Measurements from ENCODE around the gene INSL6. TPM values are rescaled to one million over a fixed set of nuclear protein-coding genes. Genes with fewer than 3 reads are reported as not detected.
A peak's percentile ranks its signal among the peaks of the same experiment; 100 is the strongest.
"Not testable (repeated sequence)": the region's sequence is repeated elsewhere in the genome, so short reads cannot be mapped to it uniquely, and the experiment has no call there.

Gene INSL6
- not detected in 2 replicates for total RNA-seq (2014; rRNA removed; shearing (Covaris generic))

DNA sequence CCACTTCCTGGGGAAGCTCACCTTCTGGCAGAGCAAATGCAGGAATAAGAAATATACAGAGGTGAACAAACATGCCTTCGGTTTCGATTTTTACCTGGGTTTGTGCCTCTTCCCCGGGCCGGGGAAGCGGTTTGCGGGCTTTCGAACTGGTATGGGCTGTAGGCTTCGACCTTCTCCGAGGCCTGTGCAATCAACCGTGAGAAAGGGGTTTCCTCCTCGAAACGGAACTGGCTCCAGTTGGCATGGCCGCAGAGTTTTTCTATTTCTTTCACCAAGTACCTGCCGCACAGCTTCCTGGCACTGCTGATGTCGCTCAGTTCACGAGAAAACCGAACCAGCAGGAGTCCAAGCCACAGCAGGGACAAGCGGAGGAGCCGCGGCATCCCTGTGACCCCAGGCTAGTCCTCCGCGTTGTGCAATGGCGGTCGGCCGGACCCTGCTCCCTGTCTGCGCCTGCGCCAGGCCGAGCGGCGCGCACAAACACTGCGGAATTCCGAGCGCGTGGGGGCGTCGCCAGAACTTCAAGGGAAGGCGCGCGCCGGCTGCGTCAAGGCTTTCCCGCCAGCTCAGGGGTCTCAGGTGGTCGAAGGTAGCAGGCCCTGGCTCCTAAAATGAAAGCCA, at the start of gene INSL6:
INSL6 (minus strand) TSS at position 420 of the 621 bp plus-strand sequence; CDS start at position 383, 37 bp downstream.
- in situ Hi-C loops (cut with HindIII; ENCODE audit: low sequenced_read_pairs) = no loop called here
- no peak for DNase-seq (ENCODE audit: low spot score)

DNA sequence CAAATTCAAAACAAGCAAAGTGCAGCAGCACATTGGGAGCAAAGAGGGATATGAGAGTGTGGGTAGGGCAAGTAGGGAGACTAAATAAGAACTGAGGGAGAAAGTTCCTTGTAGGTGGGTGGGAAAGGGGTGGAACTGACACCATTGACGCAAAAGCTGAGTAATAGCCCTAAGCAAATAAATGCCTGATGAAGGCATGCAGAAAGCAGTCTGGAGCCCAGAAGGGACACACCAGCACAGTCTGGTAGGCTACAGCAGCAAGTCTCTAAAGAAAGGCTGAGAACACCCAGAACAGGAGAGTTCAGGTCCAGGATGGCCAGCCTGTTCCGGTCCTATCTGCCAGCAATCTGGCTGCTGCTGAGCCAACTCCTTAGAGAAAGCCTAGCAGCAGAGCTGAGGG, 45.8 kb upstream of the INSL6 start, which contains the start of gene INSL4:
INSL4 (plus strand) TSS at position 208 of the 400 bp plus-strand sequence; CDS start at position 313, 105 bp downstream.
- in situ Hi-C loops (cut with HindIII; ENCODE audit: low sequenced_read_pairs) = no loop called here
- no peak for DNase-seq (ENCODE audit: low spot score)

DNA sequence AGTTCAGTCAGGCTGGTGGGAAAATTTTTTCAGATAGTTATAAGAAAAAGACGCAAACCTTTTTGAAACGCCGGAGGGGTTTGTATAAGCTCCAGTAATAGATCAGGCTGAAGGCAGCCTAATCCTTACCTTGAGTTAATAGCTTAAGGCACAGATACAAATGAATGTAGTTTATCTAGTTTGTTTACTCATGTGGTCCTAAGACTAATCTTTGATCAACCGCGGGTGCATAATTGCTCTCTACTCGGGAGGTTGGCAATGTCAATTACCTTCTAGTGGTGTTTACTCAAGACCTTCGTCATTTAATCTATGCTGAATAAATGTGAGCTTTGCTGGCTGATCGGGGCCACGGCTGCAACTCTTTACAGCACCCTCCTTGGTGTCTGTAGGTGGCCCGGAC, 45.1 kb upstream of the INSL6 start:
- in situ Hi-C loops (cut with HindIII; ENCODE audit: low sequenced_read_pairs) = no loop called here

GRCh38 chr9:5205071-5205470, 19.6 kb upstream of the INSL6 start:
- DNase-seq (ENCODE audit: low spot score) = no peak
- in situ Hi-C loops (cut with HindIII; ENCODE audit: low sequenced_read_pairs) = no loop called here

More for the DNA sequence above, 45.1 kb upstream of the INSL6 start:
- no peak for DNase-seq (ENCODE audit: low spot score)

DNA sequence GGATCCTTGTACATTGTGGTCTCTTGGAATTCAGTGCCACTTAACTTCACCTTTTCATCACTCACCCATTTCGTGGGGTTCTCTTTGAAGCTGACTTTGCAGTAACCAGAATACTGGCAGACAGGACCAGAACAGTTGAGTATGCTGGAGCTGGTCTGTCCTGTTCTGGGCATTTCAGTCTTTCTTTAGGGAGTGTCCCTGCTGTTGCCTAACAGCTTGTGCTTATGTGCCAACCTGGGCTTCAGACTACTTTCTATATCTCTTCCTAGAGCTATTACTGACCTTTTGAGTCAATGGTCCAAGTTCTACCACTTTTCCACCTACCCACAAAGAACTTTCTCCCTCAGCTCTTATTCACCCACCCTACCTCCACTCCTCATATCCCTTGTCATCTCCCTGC, 10.0 kb upstream of the INSL6 start:
- DNase-seq (ENCODE audit: low spot score) = no peak
- in situ Hi-C loops (cut with HindIII; ENCODE audit: low sequenced_read_pairs) = no loop called here

- no peak for DNase-seq (ENCODE audit: low spot score)
- in situ Hi-C loops (cut with HindIII; ENCODE audit: low sequenced_read_pairs) = no loop called here
These were observed 7.9 kb upstream of the INSL6 start for GRCh38 chr9:5193345-5193744.

GRCh38 chr9:5191985-5192384, 6.5 kb upstream of the INSL6 start:
- DNase-seq (ENCODE audit: low spot score) = no peak
- in situ Hi-C loops (cut with HindIII; ENCODE audit: low sequenced_read_pairs) = no loop called here

GRCh38 chr9:5188060-5188984, 2.9 kb upstream of the INSL6 start:
- in situ Hi-C loops (cut with HindIII; ENCODE audit: low sequenced_read_pairs) = no loop called here

DNA sequence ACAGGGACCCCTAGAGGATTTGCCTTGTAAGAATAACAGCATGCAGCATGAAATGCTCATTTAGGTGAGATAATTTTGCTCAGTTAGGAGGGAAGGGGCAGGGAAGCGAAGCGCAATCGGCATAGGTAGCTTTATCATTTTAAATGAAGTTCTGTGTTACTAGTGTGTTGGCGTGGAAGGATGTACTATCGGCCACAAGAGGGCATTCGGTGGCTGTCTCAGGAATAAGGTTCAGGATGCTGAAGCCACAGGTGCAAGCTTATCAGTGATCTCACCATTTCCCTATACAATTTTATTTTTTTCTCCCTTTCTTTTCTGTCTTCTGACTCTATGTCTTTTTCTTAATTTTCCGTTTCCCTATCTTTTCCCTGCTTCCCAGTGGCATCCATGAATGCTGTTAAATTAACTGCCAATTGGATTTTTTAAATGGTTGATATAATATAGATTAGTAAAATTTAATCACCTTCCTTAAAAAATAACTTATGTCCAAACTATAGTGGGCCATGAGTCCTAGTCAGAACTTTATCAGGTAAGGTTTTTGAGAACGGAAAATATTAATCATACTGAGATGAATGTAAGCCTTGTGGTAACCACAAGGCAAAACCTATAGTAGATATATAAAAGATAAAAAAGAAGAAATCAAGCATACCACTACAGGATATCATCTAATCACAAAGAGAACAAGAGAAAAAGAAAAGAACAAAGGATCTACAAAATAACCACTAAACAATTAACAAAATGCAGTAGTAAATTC, 1.2 kb upstream of the INSL6 start:
- in situ Hi-C loops (cut with HindIII; ENCODE audit: low sequenced_read_pairs) = no loop called here
- DNase-seq (ENCODE audit: low spot score) = peak; percentile 53

More at GRCh38 chr9:5188060-5188984, 2.9 kb upstream of the INSL6 start:
- DNase-seq (ENCODE audit: low spot score) = no peak

GRCh38 chr9:5184776-5185175, 663 bp downstream of the INSL6 start:
- DNase-seq (ENCODE audit: low spot score) = no peak
- in situ Hi-C loops (cut with HindIII; ENCODE audit: low sequenced_read_pairs) = no loop called here

DNA sequence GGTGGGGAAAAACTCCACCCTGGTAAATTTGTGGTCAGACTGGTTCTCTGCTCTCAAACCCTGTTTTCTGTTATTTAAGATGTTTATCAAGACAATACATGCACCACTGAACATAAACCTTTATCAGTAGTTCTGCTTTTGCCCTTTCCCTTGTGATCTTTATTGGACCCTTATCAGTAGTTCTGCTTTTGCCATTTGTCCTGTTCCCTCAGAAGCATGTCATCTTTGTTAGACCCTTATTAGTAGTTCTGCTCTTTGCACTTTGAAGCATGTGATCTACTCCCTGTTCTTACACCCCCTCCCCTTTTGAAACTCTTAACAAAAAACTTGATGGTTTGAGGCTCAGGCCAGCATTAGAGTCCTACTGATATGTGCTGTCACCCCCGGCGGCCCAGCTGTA, 4.8 kb downstream of the INSL6 start:
- DNase-seq (ENCODE audit: low spot score); in situ Hi-C loops (cut with HindIII; ENCODE audit: low sequenced_read_pairs): not testable (repeated sequence)

- DNase-seq (ENCODE audit: low spot score) = no peak
- in situ Hi-C loops (cut with HindIII; ENCODE audit: low sequenced_read_pairs) = no loop called here
These were observed 7.2 kb downstream of the INSL6 start for GRCh38 chr9:5178126-5178805.

GRCh38 chr9:5146241-5146640, 39.2 kb downstream of the INSL6 start:
- in situ Hi-C loops (cut with HindIII; ENCODE audit: low sequenced_read_pairs) = no loop called here
- DNase-seq (ENCODE audit: low spot score) = no peak

DNA sequence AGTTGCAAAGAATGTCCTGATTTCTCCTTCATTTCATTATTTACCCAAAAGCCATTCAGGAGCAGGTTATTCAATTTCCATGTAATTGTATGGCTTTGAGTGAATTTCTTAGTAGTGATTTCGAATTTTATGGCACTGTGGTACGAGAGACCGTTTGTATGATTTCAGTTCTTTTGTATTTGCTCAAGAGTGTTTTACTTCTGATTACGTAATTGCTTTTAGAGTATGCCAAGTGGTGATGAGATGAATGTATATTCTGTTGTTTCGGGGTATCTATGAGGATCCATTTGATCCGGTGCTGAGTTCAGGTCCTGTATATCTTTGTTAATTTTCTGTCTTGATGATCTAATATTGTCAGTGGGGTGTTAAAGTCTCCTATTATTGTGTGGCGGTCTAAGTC, 41.2 kb downstream of the INSL6 start:
- in situ Hi-C loops (cut with HindIII; ENCODE audit: low sequenced_read_pairs) = no loop called here

DNA sequence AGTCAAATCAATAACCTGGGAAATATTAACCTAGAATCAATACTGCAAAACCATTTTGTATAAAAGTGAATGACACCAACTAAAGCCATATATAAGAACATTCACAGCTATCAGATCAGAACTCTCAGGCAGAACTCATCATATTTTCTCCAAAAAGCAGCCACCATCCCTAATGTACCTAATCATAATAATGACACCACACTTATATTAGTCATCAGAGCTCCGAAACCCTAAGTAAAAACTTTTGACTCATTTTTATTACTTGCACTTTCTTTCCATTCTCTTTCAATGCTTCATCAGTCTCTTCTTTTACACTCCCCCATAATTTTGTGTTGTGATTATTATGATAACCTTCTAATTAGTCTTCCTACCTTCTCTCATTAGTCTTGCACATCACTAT, 45.3 kb downstream of the INSL6 start:
- in situ Hi-C loops (cut with HindIII; ENCODE audit: low sequenced_read_pairs) = no loop called here

More for the DNA sequence above, 41.2 kb downstream of the INSL6 start:
- DNase-seq (ENCODE audit: low spot score) = no peak

GRCh38 chr9:5122516-5122915, 62.9 kb downstream of the INSL6 start:
- in situ Hi-C loops (cut with HindIII; ENCODE audit: low sequenced_read_pairs) = no loop called here
- no peak for DNase-seq (ENCODE audit: low spot score)

More for the DNA sequence above, 45.3 kb downstream of the INSL6 start:
- no peak for DNase-seq (ENCODE audit: low spot score)

DNA sequence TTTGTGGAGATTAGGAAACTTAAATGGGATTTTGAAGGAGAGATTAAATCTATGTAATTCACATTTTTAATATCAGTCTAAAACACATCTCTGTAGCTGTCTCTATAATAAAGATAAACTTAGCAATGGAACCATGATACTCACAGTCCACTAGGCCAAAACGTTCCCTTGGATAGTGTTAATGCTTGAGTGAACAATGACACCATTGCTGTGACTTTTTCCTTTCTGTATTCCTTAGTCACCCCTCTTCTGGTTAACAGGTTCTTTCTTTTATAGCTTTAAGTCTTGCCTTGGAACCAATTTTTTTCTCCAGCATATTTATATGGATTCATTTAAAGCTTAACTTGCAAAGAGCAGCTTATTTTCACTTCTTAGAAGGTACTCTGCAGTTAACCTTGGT, 63.3 kb downstream of the INSL6 start:
- in situ Hi-C loops (cut with HindIII; ENCODE audit: low sequenced_read_pairs) = no loop called here
- DNase-seq (ENCODE audit: low spot score) = no peak

DNA sequence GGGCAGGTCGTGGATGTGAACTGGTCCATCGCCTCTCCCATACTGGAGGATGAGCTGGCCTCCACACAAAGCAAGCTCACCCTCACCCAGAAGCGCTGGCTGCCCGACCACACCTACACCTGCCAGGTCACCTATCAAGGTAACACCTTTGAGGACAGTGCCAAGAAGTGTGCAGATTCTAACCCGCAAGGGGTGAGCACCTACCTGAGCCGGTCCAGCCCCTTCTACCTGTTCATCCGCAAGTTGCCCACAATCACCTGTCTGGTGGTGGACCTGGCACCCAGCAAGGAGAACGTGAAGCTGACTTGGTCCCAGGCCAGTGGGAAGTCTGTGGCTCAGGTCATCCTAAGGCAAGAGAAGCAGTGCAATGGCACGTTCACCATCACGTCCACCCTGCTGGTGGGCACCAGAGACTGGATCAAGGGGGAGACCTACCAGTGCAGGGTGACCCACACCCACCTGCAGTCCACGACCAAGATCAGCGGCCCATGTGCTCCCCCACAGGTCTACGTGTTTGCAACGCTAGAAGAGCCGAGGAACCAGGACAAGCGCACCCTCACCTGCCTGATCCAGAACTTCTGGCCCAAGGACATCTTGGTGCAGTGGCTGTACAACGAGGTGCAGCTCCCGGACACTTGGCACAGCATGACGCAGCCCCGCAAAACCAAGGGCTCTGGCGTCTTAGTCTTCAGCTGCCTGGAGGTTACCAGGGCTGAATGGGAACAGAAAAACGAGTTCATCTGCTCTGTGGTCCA, 71.3 kb downstream of the INSL6 start:
- in situ Hi-C loops (cut with HindIII; ENCODE audit: low sequenced_read_pairs) = no loop called here
- no peak for DNase-seq (ENCODE audit: low spot score)

All from G401 (cell line).